Measurements from ENCODE around the gene HOXD9.

Gene HOXD9

DNA sequence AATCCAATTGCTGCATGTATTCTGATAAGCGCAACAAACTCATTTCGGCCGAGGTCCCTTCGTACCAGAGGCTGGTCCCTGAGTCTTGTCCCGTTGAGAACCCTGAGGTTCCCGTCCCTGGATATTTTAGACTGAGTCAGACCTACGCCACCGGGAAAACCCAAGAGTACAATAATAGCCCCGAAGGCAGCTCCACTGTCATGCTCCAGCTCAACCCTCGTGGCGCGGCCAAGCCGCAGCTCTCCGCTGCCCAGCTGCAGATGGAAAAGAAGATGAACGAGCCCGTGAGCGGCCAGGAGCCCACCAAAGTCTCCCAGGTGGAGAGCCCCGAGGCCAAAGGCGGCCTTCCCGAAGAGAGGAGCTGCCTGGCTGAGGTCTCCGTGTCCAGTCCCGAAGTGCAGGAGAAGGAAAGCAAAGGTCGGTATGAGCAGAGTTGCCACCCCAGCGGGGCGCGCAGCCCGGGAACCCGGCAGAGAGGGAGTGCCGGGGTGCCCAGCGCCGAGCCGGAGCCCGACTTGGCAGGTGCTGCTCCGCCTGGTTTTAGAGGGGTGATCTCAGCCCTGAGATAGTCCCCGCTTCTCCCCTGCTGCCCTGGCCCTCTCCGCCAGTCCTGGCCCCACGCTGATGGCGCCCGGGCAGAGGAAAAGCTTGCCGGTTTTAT is 5.2 kb upstream of the HOXD9 start:
- no peak for DNase-seq
- intact Hi-C loops (cut with DNase I): no loop called here

DNA sequence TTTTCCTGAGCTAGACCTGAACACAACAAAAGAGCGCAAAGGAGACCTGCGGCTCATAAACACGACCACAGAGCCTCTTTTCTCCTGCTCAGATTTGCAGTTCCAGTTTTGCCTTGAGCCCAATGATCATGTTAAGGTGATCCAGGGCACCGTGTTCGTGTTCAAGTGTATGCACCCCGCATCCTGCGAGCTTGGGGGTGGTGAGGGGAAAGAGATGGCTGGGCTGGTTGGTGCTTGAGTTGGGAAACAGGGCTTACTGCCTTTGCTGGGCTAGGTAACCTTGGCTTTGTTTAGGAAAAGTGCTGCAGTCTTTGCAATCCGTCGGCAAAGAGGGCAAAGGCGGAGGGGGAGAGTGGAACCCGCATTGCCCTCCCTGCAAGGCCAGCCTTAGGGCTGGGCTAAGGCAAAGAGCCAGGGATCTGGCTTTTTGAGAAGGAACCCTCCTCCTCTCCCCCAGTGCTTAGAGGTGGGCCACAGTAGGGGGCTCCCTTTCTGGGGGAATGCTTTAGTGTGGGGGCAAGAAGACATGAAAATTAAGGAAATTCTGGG is 4.6 kb upstream of the HOXD9 start:
- intact Hi-C loops (cut with DNase I): no loop called here
- no peak for DNase-seq

DNA sequence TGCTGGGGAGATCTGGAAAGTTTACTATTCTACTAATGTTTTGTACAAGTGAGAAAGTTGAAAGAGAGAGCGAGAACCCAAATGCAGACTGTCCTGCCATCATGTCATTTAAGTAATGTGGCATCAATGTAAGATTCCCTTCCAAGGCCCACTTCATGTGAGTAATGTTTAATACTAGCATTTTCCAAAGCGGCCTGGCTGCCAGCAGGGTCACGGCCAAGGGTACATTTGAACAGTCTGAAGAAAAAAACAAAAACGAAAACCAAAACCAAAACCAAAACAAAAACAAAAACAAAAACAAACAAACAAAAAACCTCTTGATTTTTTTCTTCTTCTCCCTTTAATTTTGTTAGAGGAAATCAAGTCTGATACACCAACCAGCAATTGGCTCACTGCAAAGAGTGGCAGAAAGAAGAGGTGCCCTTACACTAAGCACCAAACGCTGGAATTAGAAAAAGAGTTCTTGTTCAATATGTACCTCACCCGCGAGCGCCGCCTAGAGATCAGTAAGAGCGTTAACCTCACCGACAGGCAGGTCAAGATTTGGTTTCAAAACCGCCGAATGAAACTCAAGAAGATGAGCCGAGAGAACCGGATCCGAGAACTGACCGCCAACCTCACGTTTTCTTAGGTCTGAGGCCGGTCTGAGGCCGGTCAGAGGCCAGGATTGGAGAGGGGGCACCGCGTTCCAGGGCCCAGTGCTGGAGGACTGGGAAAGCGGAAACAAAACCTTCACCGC is 3.7 kb upstream of the HOXD9 start:
- intact Hi-C loops (cut with DNase I): no loop called here
- DNase-seq: no peak

DNA sequence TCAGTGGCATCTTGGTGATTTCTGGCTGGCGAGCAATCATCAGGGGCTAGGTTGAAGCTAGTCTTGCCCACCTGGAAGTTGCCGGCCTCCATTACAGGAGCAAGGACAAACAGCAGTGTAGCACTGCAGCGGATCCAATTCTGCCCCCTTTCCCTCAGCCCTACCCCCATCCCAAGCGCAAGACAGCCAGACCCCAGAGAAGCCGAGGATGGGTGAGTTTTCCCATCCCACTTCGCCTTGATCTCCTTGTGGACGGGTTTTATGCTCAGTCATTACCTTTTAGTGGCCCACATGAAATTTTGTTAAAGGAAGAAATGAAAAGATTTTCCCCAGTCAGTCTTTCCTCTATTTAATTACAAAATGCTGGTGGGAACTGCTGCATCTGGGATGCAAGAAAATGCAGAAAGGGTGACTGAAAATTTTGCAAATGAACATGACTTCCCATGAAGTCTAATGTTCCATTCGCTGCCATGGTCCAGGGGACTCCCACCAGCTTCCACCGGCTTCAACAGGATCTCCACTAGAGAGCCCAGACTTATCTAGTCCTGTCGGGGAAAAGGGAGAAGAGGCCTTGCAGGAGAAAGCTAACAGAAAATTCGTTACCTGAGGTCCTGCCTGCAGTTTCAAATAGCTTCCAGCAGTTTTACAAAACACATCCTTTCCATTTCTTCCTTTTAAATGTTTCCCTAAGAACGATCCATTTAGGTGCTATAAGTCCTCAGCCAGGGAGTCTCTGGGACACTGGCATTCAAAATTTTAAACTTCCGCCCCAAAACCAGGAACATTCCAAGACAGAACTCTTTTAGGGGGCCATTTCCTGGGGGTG is 1.9 kb upstream of the HOXD9 start:
- intact Hi-C loops (cut with DNase I): no loop called here
- DNase-seq: no peak

- no peak for DNase-seq
- intact Hi-C loops (cut with DNase I): no loop called here
Observed at GRCh38 chr2:176121190-176122051, 1.1 kb upstream of the HOXD9 start.

GRCh38 chr2:176122052-176122682 is 352 bp upstream of the HOXD9 start:
- intact Hi-C loops (cut with DNase I): no loop called here
- no peak for DNase-seq

DNA sequence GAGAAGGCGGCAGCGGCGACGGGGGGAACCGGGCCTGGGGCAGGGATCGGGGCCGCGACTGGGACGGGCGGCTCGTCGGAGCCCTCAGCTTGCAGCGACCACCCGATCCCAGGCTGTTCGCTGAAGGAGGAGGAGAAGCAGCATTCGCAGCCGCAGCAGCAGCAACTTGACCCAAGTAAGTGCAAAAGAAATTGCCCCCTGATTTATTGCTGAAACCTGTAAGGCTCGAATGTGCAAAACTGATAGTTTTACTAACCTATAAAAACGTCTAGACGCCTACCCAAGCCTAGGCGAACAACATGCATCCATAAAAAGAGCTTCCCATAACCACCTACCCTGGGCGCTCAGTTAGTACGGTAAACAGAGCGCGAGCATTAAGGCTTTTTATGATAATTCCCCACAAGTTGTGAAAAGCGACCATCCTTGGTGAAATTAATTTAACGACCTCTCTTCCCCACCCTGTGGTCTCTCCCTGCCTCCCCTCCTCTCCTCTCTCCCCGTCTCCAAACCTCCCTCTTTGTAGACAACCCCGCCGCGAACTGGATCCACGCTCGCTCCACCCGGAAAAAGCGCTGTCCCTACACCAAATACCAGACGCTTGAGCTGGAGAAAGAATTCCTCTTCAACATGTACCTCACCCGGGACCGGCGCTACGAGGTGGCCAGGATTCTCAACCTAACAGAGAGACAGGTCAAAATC is 1.0 kb downstream of the HOXD9 start:
- no peak for DNase-seq
- intact Hi-C loops (cut with DNase I): no loop called here

DNA sequence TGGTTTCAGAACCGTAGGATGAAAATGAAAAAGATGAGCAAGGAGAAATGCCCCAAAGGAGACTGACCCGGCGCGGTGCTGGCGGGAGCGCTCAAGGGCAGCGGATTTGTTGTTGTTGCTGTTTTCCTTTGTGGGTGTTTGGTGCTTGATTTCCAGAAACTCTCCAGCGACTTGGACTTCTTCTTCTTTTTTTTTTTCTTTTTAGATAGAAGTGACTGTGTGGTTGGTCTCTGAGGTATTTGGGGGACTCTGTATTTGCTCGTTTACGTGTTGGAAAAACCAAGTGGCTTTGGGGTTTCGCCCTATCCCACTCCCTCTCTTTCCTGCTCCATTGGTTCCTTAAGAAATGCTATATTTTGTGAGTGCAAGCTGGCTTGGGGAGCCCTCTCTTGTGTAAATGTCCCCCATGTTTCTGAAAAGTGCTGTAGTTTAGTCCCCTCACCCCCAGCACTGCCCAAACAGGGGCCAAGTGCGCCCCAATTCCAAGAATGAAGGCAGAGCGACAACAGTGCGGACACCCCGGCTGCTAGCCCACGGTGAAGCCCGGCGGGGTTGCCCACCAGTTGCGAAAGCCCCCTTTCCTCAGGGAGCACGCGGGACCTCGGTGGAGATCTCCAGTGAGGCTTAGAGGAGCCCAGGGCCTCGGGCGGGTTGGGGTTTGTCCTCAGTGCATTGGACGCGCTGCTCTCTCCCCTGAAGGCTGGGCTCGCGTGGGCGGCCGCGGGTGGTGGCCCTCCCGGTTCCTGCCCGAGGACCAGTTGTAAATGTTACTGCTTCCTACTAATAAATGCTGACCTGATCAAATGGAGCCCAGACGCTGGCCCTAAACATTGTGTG is 1.8 kb downstream of the HOXD9 start:
- DNase-seq: no peak
- intact Hi-C loops (cut with DNase I): no loop called here

DNA sequence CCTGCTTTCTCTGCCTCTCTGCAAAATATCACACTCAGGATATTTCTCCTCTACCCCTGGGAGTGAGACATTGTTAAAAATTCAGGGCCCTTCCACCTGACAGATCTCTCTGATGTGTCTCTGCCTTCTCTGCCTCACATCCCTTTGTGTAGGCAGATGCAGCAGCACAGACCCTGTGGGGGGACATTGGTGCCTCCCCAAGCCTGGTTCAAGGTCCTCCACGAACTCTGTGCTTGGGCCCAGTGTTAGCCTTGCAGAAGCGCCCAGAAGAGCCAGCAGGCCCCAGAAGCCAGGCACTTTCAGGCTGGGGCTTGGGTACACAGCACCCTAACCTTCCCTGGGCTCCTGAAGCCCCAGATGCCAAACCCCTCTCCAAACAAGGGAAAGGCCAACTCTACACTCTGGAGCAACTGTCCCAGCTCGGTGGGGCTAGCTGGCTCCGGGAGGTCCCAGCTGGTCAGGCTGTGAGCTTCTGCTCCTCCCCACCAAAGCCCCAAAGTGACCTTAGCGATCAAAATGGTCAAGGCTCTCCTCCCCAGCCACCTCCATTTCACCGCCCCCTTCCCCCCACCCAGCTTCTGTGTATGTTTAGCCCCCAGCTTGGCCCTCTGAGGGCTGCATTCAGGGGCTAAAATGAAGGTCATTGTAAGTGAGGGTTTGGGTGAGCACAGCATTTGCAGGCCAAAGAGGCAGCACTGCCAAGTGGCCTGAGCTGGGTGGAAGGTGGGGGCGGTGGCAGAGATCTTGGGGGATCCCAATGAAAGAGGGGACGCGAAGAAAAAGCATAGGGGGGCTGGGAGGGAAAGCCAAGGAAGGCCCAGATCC is 2.6 kb downstream of the HOXD9 start:
- DNase-seq: no peak
- intact Hi-C loops (cut with DNase I): no loop called here

GRCh38 chr2:176125772-176126054 is 3.2 kb downstream of the HOXD9 start:
- intact Hi-C loops (cut with DNase I): loop anchor here (2.0 kb wide), 1 partner anchor 513 kb away; no protein-coding TSS in a partner anchor
- DNase-seq: no peak

- peak; percentile 12 to 92 (median 79) for DNase-seq
- intact Hi-C loops (cut with DNase I): loop anchor here (2.0 kb wide), 1 partner anchor 512 kb away; no protein-coding TSS in a partner anchor
Observed at GRCh38 chr2:176126929-176127773, 4.6 kb downstream of the HOXD9 start.

- intact Hi-C loops (cut with DNase I): loop anchor here (2.0 kb wide), 1 partner anchor 511 kb away; no protein-coding TSS in a partner anchor
- DNase-seq: no peak
Observed at GRCh38 chr2:176127774-176128072, 5.2 kb downstream of the HOXD9 start.

GRCh38 chr2:176128172-176128981 is 5.9 kb downstream of the HOXD9 start:
- peak in 1 of 42 donors; percentile 9 for DNase-seq
- intact Hi-C loops (cut with DNase I): no loop called here

DNA sequence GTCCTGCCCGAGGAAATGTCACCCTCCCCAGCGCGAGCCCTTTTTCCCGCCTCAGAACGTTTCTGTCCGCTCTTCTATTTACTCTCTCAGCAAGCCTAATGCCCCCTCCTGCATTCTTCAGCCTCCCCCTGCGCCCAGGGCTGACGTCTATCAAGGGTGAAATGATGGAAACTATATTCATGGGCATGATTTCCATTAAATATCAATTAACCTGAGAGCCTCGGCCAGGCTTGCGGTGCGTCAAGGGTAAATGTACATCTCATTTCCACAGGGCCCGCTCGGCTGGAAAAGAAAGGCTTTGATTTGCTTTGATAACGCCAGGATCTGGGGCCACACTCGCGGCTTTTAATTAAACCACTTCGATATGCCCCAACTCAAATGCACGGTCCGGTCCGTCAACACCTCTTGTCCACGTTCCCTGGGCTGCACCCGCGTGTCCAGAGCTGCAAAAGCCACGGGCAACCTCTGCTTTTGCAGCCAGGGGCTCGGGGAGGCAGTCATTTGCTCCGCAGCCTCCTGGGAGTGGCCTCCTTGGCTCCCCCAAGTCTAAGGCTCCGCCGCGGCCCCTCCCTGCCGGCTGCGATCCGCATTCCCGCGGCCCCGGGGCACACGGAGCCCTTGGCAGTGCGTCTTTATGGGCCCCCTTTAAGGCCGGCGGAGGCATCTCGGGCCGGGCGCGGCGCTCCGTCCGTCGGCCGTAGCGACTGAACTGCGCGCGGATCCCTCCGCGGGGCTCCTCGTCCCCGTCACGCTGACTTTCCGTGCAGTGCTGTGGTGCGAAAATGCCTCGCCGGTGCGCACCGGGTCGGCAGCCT is 6.7 kb downstream of the HOXD9 start, which contains the start of gene HOXD8:
Gene HOXD8, plus strand, starts transcription at position 724 of the 815 bp plus-strand sequence. CDS start 662 bp downstream, outside the sequence.
- intact Hi-C loops (cut with DNase I): no loop called here
- peak in 1 of 42 donors; percentile 13 for DNase-seq

Measured in head of caudate nucleus (tissue), 42 donors.